Epithelial cell of prostate (primary cell): Measurements from ENCODE around the gene PLAGL2.
A peak's percentile ranks its signal among the peaks of the same experiment; 100 is the strongest.
"Not testable (repeated sequence)": the region's sequence is repeated elsewhere in the genome, so short reads cannot be mapped to it uniquely, and the experiment has no call there.

ENCODE experiments used
- DNase-seq: peaks from one replicate; pipeline ENCODE4 v3.0.0-alpha.2; 2011; ENCODE audit warnings: low read depth, low spot score
- H3K27ac ChIP-seq: fragments of 450-650 bp; 2 replicates; pipeline ENCODE4 v1.5.1; 2017; ENCODE audit warnings: mild to moderate bottlenecking

Gene PLAGL2

GRCh38 chr20:32205110-32205842 is 2.3 kb downstream of the PLAGL2 start:
- no peak for DNase-seq
- peak overlapping the region; percentile 98 for H3K27ac ChIP-seq

- peak overlapping the region; percentile 98 for H3K27ac ChIP-seq
Measured at GRCh38 chr20:32204205-32205109, 3.1 kb downstream of the PLAGL2 start.

GRCh38 chr20:32203356-32204204 is 4.0 kb downstream of the PLAGL2 start:
- peak; percentile 79 for DNase-seq
- peak overlapping the region; percentile 98 for H3K27ac ChIP-seq

More at GRCh38 chr20:32204205-32205109, 3.1 kb downstream of the PLAGL2 start:
- peak; percentile 83 for DNase-seq

GRCh38 chr20:32201977-32202363 is 5.6 kb downstream of the PLAGL2 start:
- DNase-seq = no peak
- peak overlapping the region; percentile 98 for H3K27ac ChIP-seq

- no peak for DNase-seq
Measured at GRCh38 chr20:32201296-32201976, 6.1 kb downstream of the PLAGL2 start.

GRCh38 chr20:32199006-32199405 is 8.5 kb downstream of the PLAGL2 start:
- no peak for DNase-seq
- no peak overlapping the region for H3K27ac ChIP-seq

More at GRCh38 chr20:32201296-32201976, 6.1 kb downstream of the PLAGL2 start:
- peak overlapping the region; percentile 98 for H3K27ac ChIP-seq

- not testable (repeated sequence) for DNase-seq, H3K27ac ChIP-seq
Measured at GRCh38 chr20:32197136-32197535, 10.4 kb downstream of the PLAGL2 start.

- not testable (repeated sequence) for DNase-seq
Measured at GRCh38 chr20:32196613-32197012, 10.9 kb downstream of the PLAGL2 start.

GRCh38 chr20:32195581-32195980 is 12.0 kb downstream of the PLAGL2 start:
- no peak for DNase-seq
- no peak overlapping the region for H3K27ac ChIP-seq

More at GRCh38 chr20:32196613-32197012, 10.9 kb downstream of the PLAGL2 start:
- H3K27ac ChIP-seq = not testable (repeated sequence)

GRCh38 chr20:32193996-32194395 is 13.5 kb downstream of the PLAGL2 start:
- DNase-seq = no peak
- H3K27ac ChIP-seq = no peak overlapping the region

- DNase-seq, H3K27ac ChIP-seq: not testable (repeated sequence)
Measured at GRCh38 chr20:32193336-32193735, 14.2 kb downstream of the PLAGL2 start.

- H3K27ac ChIP-seq = no peak overlapping the region
- DNase-seq = no peak
Measured at GRCh38 chr20:32192698-32193097, 14.8 kb downstream of the PLAGL2 start.

GRCh38 chr20:32191873-32192272 is 15.7 kb downstream of the PLAGL2 start:
- H3K27ac ChIP-seq = peak overlapping the region; percentile 52
- DNase-seq = no peak

- H3K27ac ChIP-seq = peak overlapping the region; percentile 52
- no peak for DNase-seq
Measured at GRCh38 chr20:32191422-32191821, 16.1 kb downstream of the PLAGL2 start.

- DNase-seq = no peak
- H3K27ac ChIP-seq = peak overlapping the region; percentile 52
Measured at GRCh38 chr20:32190616-32191415, 16.7 kb downstream of the PLAGL2 start.

- H3K27ac ChIP-seq = peak overlapping the region; percentile 52
- DNase-seq = no peak
Measured at GRCh38 chr20:32189691-32190615, 17.6 kb downstream of the PLAGL2 start.

- no peak overlapping the region for H3K27ac ChIP-seq
- no peak for DNase-seq
Measured at GRCh38 chr20:32189123-32189410, 18.5 kb downstream of the PLAGL2 start.
